ENCODE measurements around the gene ACSS3. TPM values are rescaled to one million over a fixed set of nuclear protein-coding genes. Genes with fewer than 3 reads are reported as not detected.

The ACSS3 gene
- total and polyA plus RNA-seq, 9 donors: 15.8 to 67.0 (median 39.1) TPM

GRCh38 chr12:81147292-81147919 is 69.5 kb downstream of the ACSS3 start:
- Histone ChIP-seq H3K36me3 (no peaks in the 10 kb centered on the region), H3K9me3 (no peaks in the 10 kb centered on the region), H3K27me3 (no peaks in the 10 kb centered on the region), H3K27ac (no peak overlapping the region), H3K4me3 (no peak overlapping the region), H3K4me1 (ENCODE audit: insufficient read depth) (no peaks in the 10 kb centered on the region)
- intact Hi-C loops (cut with DNase I): no loop called here
- WGBS, 3 donors: 86 to 92% (median 89%) methylated on average over 4 of the region's 4 CpGs
- DNase-seq: no peak
- TF ChIP-seq, protein P1, sequence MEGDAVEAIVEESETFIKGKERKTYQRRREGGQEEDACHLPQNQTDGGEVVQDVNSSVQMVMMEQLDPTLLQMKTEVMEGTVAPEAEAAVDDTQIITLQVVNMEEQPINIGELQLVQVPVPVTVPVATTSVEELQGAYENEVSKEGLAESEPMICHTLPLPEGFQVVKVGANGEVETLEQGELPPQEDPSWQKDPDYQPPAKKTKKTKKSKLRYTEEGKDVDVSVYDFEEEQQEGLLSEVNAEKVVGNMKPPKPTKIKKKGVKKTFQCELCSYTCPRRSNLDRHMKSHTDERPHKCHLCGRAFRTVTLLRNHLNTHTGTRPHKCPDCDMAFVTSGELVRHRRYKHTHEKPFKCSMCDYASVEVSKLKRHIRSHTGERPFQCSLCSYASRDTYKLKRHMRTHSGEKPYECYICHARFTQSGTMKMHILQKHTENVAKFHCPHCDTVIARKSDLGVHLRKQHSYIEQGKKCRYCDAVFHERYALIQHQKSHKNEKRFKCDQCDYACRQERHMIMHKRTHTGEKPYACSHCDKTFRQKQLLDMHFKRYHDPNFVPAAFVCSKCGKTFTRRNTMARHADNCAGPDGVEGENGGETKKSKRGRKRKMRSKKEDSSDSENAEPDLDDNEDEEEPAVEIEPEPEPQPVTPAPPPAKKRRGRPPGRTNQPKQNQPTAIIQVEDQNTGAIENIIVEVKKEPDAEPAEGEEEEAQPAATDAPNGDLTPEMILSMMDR (IDR thresholded peaks at IDR 0.05): no peak
- TF ChIP-seq POLR2A (IDR thresholded peaks at IDR 0.05): no peak
- no peak for TF ChIP-seq EP300 (IDR thresholded peaks at IDR 0.05)

GRCh38 chr12:81150382-81150781 is 72.5 kb downstream of the ACSS3 start:
- no peak overlapping the region for H3K27ac ChIP-seq
- no peaks in the 10 kb centered on the region for H3K4me1 ChIP-seq (ENCODE audit: insufficient read depth)
- no peaks in the 10 kb centered on the region for H3K36me3 ChIP-seq
- no peaks in the 10 kb centered on the region for H3K27me3 ChIP-seq
- no peak overlapping the region for H3K4me3 ChIP-seq
- no peaks in the 10 kb centered on the region for H3K9me3 ChIP-seq
- TF ChIP-seq, protein P1 (IDR thresholded peaks at IDR 0.05): no peak
- TF ChIP-seq EP300 (IDR thresholded peaks at IDR 0.05) (no peak), POLR2A (IDR thresholded peaks at IDR 0.05) (no peak)
- DNase-seq: no peak
- intact Hi-C loops (cut with DNase I): no loop called here
- 80 to 91% (median 82%) methylated on average over 4 of the region's 4 CpGs for WGBS, 3 donors

DNA sequence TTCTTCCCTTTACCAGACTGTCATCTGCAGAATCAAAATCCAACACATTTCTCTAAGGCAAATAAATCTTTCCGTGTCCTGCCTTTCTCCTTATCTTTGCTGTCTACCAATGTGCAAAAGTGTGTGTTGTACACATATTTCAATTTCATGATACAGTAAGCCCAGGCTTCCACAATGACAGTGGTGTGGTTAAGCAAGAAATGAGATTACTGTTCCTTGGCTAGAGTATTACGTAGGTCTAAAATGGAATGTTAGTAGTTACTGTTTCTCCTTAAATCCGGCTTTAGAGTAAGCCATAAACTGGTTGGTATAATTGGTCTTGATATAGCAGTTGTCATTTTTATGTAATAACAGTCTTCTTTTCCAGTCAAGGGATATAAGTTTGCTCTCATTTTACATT is 82.0 kb downstream of the ACSS3 start:
- Histone ChIP-seq H3K4me1 (ENCODE audit: insufficient read depth) (no peaks in the 10 kb centered on the region), H3K9me3 (no peaks in the 10 kb centered on the region), H3K36me3 (no peaks in the 10 kb centered on the region), H3K27me3 (no peaks in the 10 kb centered on the region), H3K27ac (no peak overlapping the region), H3K4me3 (no peak overlapping the region)
- DNase-seq: no peak
- 92 to 95% (median 93%) methylated on average over 3 of the region's 3 CpGs for WGBS, 3 donors
- TF ChIP-seq EP300 (IDR thresholded peaks at IDR 0.05) (no peak), POLR2A (IDR thresholded peaks at IDR 0.05) (no peak)
- TF ChIP-seq, protein P1 (IDR thresholded peaks at IDR 0.05): no peak
- intact Hi-C loops (cut with DNase I): no loop called here

DNA sequence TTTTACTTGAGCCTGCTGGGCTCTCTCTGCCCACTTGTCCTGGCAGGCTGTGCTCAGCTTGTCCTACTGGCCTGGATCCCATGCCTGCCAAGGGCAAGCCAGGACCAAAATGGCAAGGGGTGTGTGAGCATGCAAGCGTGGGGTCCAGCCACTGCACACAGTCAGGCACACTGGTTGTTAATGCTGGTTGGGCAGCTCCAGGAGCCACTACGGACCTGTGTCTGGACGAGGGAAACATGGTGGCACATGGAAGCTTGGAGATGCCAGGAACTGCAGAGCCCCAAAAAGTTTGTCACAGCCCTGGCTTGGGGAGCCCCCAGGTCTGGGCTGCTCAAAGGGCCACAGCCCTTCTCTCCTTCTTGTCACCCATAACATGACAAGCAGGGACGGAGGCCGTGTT is 83.8 kb downstream of the ACSS3 start:
- WGBS, 3 donors: 91 to 96% (median 91%) methylated on average over 5 of the region's 5 CpGs
- Histone ChIP-seq H3K4me3 (no peak overlapping the region), H3K27ac (no peak overlapping the region), H3K4me1 (ENCODE audit: insufficient read depth) (no peaks in the 10 kb centered on the region), H3K27me3 (no peaks in the 10 kb centered on the region), H3K9me3 (no peaks in the 10 kb centered on the region), H3K36me3 (no peaks in the 10 kb centered on the region)
- intact Hi-C loops (cut with DNase I): no loop called here
- no peak for DNase-seq
- no peak for TF ChIP-seq POLR2A (IDR thresholded peaks at IDR 0.05)
- no peak for TF ChIP-seq EP300 (IDR thresholded peaks at IDR 0.05)
- TF ChIP-seq, protein P1 (IDR thresholded peaks at IDR 0.05): no peak

All from ovary (tissue), 9 donors.